Right renal pelvis (tissue), 4 donors: ENCODE measurements around the gene NRG4. TPM values are rescaled to one million over a fixed set of nuclear protein-coding genes. Genes with fewer than 3 reads are reported as not detected.

Experiments used
- polyA plus RNA-seq, 4 donors: library from polyadenylated mRNA; unstranded; fragments of 120-200 nt; gene quantifications; one replicate each; pipeline ENCODE4 v1.2.1, GENCODE V29; 2013; ENCODE audit not compliant: insufficient read length in 4 of 4

Gene NRG4
- polyA plus RNA-seq, 4 donors, result 4.0 to 5.3 (median 4.4) TPM

Other genes with a start within 250 kb of the NRG4 start
- 10 to 100 TPM; 44.1 to 61.2 (median 58.4) TPM for gene UBE2Q2, start 169.0 kb downstream of the NRG4 start, polyA plus RNA-seq
- 10 to 100 TPM; 47.7 to 55.3 (median 52.2) TPM for gene FBXO22, start 108.5 kb downstream of the NRG4 start, polyA plus RNA-seq
- 10 to 100 TPM; 10.2 to 12.9 (median 11.0) TPM for gene TMEM266, start 47.6 kb upstream of the NRG4 start, polyA plus RNA-seq